Lower lobe of right lung (tissue), 2 donors: ENCODE measurements around the gene GCSAM. TPM values are rescaled to one million over a fixed set of nuclear protein-coding genes. Genes with fewer than 3 reads are reported as not detected.

Experiments
- ATAC-seq, 2 donors: fragments of 200-7000 bp; cut with Tn5 transposase; one replicate each; pipeline ENCODE4 v1.9.1; 2020 to 2022; ENCODE audit warnings: mild to moderate bottlenecking in 2 of 2, moderate library complexity in 2 of 2
- DNase-seq: peaks from one replicate; pipeline ENCODE4 v3.0.0-alpha.2; 2020
- H3K27ac ChIP-seq: fragments of 200-600 bp; one replicate; pipeline ENCODE4 v1.8.0; 2022
- H3K27me3 ChIP-seq: fragments of 200-600 bp; one replicate; pipeline ENCODE4 v1.8.0; 2022; ENCODE audit warnings: low read depth
- H3K36me3 ChIP-seq: fragments of 200-600 bp; one replicate; pipeline ENCODE4 v1.8.0; 2022; ENCODE audit warnings: mild to moderate bottlenecking
- H3K4me1 ChIP-seq: fragments of 200-600 bp; one replicate; pipeline ENCODE4 v1.8.0; 2022
- H3K4me3 ChIP-seq: fragments of 200-600 bp; one replicate; pipeline ENCODE4 v1.8.0; 2022; ENCODE audit warnings: mild to moderate bottlenecking
- H3K9me3 ChIP-seq: fragments of 200-600 bp; one replicate; pipeline ENCODE4 v1.8.0; 2022
- intact Hi-C: fragments of 100-400 bp; cut with DNase I; formaldehyde crosslinking; loops from one replicate; pipeline ENCODE4 v1.11.0; 2022
- total RNA-seq: library from RNA; stranded (reverse); fragmentation: NEBNext Ultra II Directional; extraction: Animal tissue kit (Norgen Biotek cat#: 25700); gene quantifications from one replicate; pipeline ENCODE4 v1.2.1, GENCODE V29; 2021
- TF ChIP-seq, protein P1 (sequence below): fragments of 200-600 bp; IDR thresholded peaks from one replicate; pipeline ENCODE4 v1.8.0; 2022; ENCODE audit warnings: antibody characterized with exemption, mild to moderate bottlenecking
- donor health status: DM: no; HTN: yes; CAD: no; lungs with severe emphysema.

Gene GCSAM
- total RNA-seq, 1 donor from 2014 or later, result 1.5 TPM

- H3K9me3 ChIP-seq, result no peaks in the 10 kb centered on the region
- TF ChIP-seq, protein P1, sequence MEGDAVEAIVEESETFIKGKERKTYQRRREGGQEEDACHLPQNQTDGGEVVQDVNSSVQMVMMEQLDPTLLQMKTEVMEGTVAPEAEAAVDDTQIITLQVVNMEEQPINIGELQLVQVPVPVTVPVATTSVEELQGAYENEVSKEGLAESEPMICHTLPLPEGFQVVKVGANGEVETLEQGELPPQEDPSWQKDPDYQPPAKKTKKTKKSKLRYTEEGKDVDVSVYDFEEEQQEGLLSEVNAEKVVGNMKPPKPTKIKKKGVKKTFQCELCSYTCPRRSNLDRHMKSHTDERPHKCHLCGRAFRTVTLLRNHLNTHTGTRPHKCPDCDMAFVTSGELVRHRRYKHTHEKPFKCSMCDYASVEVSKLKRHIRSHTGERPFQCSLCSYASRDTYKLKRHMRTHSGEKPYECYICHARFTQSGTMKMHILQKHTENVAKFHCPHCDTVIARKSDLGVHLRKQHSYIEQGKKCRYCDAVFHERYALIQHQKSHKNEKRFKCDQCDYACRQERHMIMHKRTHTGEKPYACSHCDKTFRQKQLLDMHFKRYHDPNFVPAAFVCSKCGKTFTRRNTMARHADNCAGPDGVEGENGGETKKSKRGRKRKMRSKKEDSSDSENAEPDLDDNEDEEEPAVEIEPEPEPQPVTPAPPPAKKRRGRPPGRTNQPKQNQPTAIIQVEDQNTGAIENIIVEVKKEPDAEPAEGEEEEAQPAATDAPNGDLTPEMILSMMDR, result no peak
- peaks cover 5% of the 10 kb centered on the region for H3K4me1 ChIP-seq
- intact Hi-C loops, result no loop called here
- no peak overlapping the region for H3K4me3 ChIP-seq
- ATAC-seq (no peak), DNase-seq (no peak)
- H3K36me3 ChIP-seq, result no peaks in the 10 kb centered on the region
- no peaks in the 10 kb centered on the region for H3K27me3 ChIP-seq
- peak overlapping the region; percentile 8 for H3K27ac ChIP-seq
These were observed 732 bp upstream of the GCSAM start for GRCh38 chr3:112133626-112134334.

- ATAC-seq, result no peak
- H3K27ac ChIP-seq, result no peak overlapping the region
- intact Hi-C loops, result no loop called here
- peaks cover 5% of the 10 kb centered on the region for H3K4me1 ChIP-seq
- no peak overlapping the region for H3K4me3 ChIP-seq
- H3K9me3 ChIP-seq, result no peaks in the 10 kb centered on the region
- no peaks in the 10 kb centered on the region for H3K27me3 ChIP-seq
- TF ChIP-seq, protein P1, result no peak
- H3K36me3 ChIP-seq, result no peaks in the 10 kb centered on the region
- DNase-seq, result no peak
These were observed 494 bp downstream of the GCSAM start for GRCh38 chr3:112132554-112132953.

GRCh38 chr3:112132088-112132487 is 960 bp downstream of the GCSAM start:
- TF ChIP-seq, protein P1, result no peak
- no peak for DNase-seq
- Histone ChIP-seq H3K9me3 (no peaks in the 10 kb centered on the region), H3K4me3 (no peak overlapping the region), H3K27ac (no peak overlapping the region), H3K27me3 (no peaks in the 10 kb centered on the region), H3K4me1 (peaks cover 6% of the 10 kb centered on the region), H3K36me3 (no peaks in the 10 kb centered on the region)
- ATAC-seq, result no peak
- intact Hi-C loops, result no loop called here

GRCh38 chr3:112131111-112131510 is 1.9 kb downstream of the GCSAM start:
- TF ChIP-seq, protein P1, result no peak
- no peaks in the 10 kb centered on the region for H3K36me3 ChIP-seq
- DNase-seq (no peak), ATAC-seq (no peak)
- H3K4me1 ChIP-seq, result peaks cover 16% of the 10 kb centered on the region
- no peaks in the 10 kb centered on the region for H3K9me3 ChIP-seq
- H3K27ac ChIP-seq, result no peak overlapping the region
- no peak overlapping the region for H3K4me3 ChIP-seq
- intact Hi-C loops, result no loop called here
- H3K27me3 ChIP-seq, result no peaks in the 10 kb centered on the region

GRCh38 chr3:112130638-112130993 is 2.4 kb downstream of the GCSAM start:
- TF ChIP-seq, protein P1, result no peak
- Histone ChIP-seq H3K27ac (no peak overlapping the region), H3K4me1 (peaks cover 16% of the 10 kb centered on the region), H3K27me3 (no peaks in the 10 kb centered on the region), H3K36me3 (no peaks in the 10 kb centered on the region), H3K4me3 (no peak overlapping the region), H3K9me3 (no peaks in the 10 kb centered on the region)
- intact Hi-C loops, result no loop called here
- ATAC-seq (no peak), DNase-seq (no peak)
